K562 (cell line): Measurements from ENCODE around the gene TP53BP2. TPM values are rescaled to one million over a fixed set of nuclear protein-coding genes. Genes with fewer than 3 reads are reported as not detected.

Experiments
- polyA plus RNA-seq, 8 experiments: library from polyadenylated mRNA; depleted of rRNA in 4 of 8; stranded (reverse) in 5 of 8; unstranded in 3 of 8; fragments of >200 nt; fragmentation: Nextera tagmentation in 2 of 8; fragmentation: Illumina TruSeq in 1 of 8; extraction: Ambion mirVana in 2 of 8; extraction: Trizol in 1 of 8; gene quantifications; 2 replicates each; pipeline versions ENCODE4 v1.2.1 to v1.2.3, GENCODE V29; 2011 to 2014; ENCODE audit warnings: inconsistent platforms in 1 of 8, missing spikeins in 1 of 8
- total RNA-seq, 7 experiments: library from RNA; depleted of rRNA in 6 of 7; stranded (reverse); fragments of >200 nt in 6 of 7; fragmentation: Illumina TruSeq in 2 of 7; extraction: Trizol in 2 of 7; gene quantifications; 2 replicates each; pipeline versions ENCODE4 v1.2.1 to v1.2.3, GENCODE V29; 2011 to 2021; ENCODE audit warnings: low replicate concordance in 1 of 7
- TF ChIP-seq, protein P1 (sequence below): sonication (generic); formaldehyde crosslinking; IDR thresholded peaks from 2 replicates; pipeline ENCODE4 v1.8.0; 2022; ENCODE audit warnings: mild to moderate bottlenecking, missing genetic modification reagents

Gene TP53BP2
- total and polyA plus RNA-seq, 9 of the 15 experiments (the other 6 are each of a cell fraction or from before 2014, with no cell fraction given): 17.0 to 69.6 (median 40.1) TPM

DNA sequence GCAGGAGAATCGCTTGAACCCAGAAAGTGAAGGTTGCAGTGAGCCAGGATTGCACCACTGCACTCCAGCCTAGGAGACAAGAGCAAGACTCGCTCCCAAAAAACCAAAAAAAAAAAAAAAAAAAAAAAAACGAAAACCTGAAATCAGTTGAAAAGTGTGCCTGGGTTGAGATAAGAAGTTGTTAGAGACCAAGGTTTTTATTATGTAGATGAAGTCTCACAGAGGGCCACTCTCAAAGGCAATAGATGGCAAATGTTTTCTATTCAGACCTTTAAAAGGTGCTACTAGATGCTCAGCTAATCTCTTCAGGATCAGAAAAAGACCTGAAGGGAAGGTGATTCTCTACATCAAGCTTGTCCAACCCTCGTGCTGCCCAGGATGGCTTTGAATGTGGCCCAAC, 115.8 kb downstream of the TP53BP2 start (continued):
- TF ChIP-seq, protein P1, sequence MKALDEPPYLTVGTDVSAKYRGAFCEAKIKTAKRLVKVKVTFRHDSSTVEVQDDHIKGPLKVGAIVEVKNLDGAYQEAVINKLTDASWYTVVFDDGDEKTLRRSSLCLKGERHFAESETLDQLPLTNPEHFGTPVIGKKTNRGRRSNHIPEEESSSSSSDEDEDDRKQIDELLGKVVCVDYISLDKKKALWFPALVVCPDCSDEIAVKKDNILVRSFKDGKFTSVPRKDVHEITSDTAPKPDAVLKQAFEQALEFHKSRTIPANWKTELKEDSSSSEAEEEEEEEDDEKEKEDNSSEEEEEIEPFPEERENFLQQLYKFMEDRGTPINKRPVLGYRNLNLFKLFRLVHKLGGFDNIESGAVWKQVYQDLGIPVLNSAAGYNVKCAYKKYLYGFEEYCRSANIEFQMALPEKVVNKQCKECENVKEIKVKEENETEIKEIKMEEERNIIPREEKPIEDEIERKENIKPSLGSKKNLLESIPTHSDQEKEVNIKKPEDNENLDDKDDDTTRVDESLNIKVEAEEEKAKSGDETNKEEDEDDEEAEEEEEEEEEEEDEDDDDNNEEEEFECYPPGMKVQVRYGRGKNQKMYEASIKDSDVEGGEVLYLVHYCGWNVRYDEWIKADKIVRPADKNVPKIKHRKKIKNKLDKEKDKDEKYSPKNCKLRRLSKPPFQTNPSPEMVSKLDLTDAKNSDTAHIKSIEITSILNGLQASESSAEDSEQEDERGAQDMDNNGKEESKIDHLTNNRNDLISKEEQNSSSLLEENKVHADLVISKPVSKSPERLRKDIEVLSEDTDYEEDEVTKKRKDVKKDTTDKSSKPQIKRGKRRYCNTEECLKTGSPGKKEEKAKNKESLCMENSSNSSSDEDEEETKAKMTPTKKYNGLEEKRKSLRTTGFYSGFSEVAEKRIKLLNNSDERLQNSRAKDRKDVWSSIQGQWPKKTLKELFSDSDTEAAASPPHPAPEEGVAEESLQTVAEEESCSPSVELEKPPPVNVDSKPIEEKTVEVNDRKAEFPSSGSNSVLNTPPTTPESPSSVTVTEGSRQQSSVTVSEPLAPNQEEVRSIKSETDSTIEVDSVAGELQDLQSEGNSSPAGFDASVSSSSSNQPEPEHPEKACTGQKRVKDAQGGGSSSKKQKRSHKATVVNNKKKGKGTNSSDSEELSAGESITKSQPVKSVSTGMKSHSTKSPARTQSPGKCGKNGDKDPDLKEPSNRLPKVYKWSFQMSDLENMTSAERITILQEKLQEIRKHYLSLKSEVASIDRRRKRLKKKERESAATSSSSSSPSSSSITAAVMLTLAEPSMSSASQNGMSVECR (CRISPR knock-in tag): no peak

Other genes starting within 250 kb of the TP53BP2 start
- gene CAPN8, start 180.2 kb downstream of the TP53BP2 start, total RNA-seq (2014; rRNA removed): not detected in 2 replicates
- gene CAPN8, start 180.2 kb downstream of the TP53BP2 start, total RNA-seq (2014; rRNA removed; fragmentation: Illumina TruSeq; extraction: Trizol): not detected in 2 replicates
- gene CAPN8, start 180.2 kb downstream of the TP53BP2 start, total RNA-seq (2015; rRNA removed; fragmentation: Illumina TruSeq; extraction: Trizol): not detected in 2 replicates
- not detected in 2 replicates for gene CAPN8, start 180.2 kb downstream of the TP53BP2 start, total RNA-seq (2021)
- gene CAPN8, start 180.2 kb downstream of the TP53BP2 start, polyA plus RNA-seq (2011; rRNA removed): 0.06 TPM in 1 of 2 replicates, not detected in the other
- gene CAPN8, start 180.2 kb downstream of the TP53BP2 start, polyA plus RNA-seq (2014; fragmentation: Illumina TruSeq; extraction: Trizol): not detected in 2 replicates
- not detected for gene CAPN8, start 180.2 kb downstream of the TP53BP2 start, polyA plus RNA-seq (2014; fragmentation: Nextera tagmentation; extraction: Ambion mirVana)
- gene CAPN8, start 180.2 kb downstream of the TP53BP2 start, polyA plus RNA-seq (2014; rRNA removed): not detected in 2 replicates
- 116 and 157 TPM in 2 replicates for gene CAPN2, start 133.4 kb downstream of the TP53BP2 start, total RNA-seq (2014; rRNA removed)
- 80.4 and 84.2 TPM in 2 replicates for gene CAPN2, start 133.4 kb downstream of the TP53BP2 start, total RNA-seq (2014; rRNA removed; fragmentation: Illumina TruSeq; extraction: Trizol)
- 86.8 and 87.7 TPM in 2 replicates for gene CAPN2, start 133.4 kb downstream of the TP53BP2 start, total RNA-seq (2015; rRNA removed; fragmentation: Illumina TruSeq; extraction: Trizol)
- 94.8 and 101 TPM in 2 replicates for gene CAPN2, start 133.4 kb downstream of the TP53BP2 start, total RNA-seq (2021)
- 113 and 120 TPM in 2 replicates for gene CAPN2, start 133.4 kb downstream of the TP53BP2 start, polyA plus RNA-seq (2011; rRNA removed)
- 92.6 and 102 TPM in 2 replicates for gene CAPN2, start 133.4 kb downstream of the TP53BP2 start, polyA plus RNA-seq (2014; fragmentation: Illumina TruSeq; extraction: Trizol)
- 10 to 100 TPM; 24.6 to 28.5 TPM for gene CAPN2, start 133.4 kb downstream of the TP53BP2 start, polyA plus RNA-seq (2014; fragmentation: Nextera tagmentation; extraction: Ambion mirVana)
- gene CAPN2, start 133.4 kb downstream of the TP53BP2 start, polyA plus RNA-seq (2014; rRNA removed): 106 and 124 TPM in 2 replicates